HG02763 (cell line): ENCODE measurements around the gene OR13D1.
A peak's percentile ranks its signal among the peaks of the same experiment; 100 is the strongest.
"Not testable (repeated sequence)": the region's sequence is repeated elsewhere in the genome, so short reads cannot be mapped to it uniquely, and the experiment has no call there.

Experiments
- ATAC-seq: cut with Tn5 transposase; IDR thresholded peaks from one replicate; pipeline ENCODE4 v1.9.1; 2021; ENCODE audit warnings: mild to moderate bottlenecking, moderate library complexity; ENCODE audit not compliant: unreplicated experiment

OR13D1 gene

GRCh38 chr9:104694218-104694617, at the start of gene OR13D1:
OR13D1 (plus strand) TSS chr9:104694518; CDS start chr9:104694518, 0 bp downstream.
- no peak for ATAC-seq

GRCh38 chr9:104658496-104659195, 35.7 kb upstream of the OR13D1 start:
- no peak for ATAC-seq

GRCh38 chr9:104675611-104676010, 18.7 kb upstream of the OR13D1 start:
- no peak for ATAC-seq

- peak; percentile 64 for ATAC-seq
These were observed 11.7 kb upstream of the OR13D1 start for GRCh38 chr9:104682642-104683041.

GRCh38 chr9:104686081-104686480, 8.2 kb upstream of the OR13D1 start:
- no peak for ATAC-seq

- ATAC-seq, result no peak
These were observed 6.0 kb downstream of the OR13D1 start for GRCh38 chr9:104700306-104700705.

GRCh38 chr9:104708737-104709136, 14.4 kb downstream of the OR13D1 start:
- ATAC-seq, result not testable (repeated sequence)

- ATAC-seq, result no peak
These were observed 17.3 kb downstream of the OR13D1 start for GRCh38 chr9:104711604-104712003.

GRCh38 chr9:104725014-104725413, 30.7 kb downstream of the OR13D1 start:
- no peak for ATAC-seq

GRCh38 chr9:104738452-104738851, 44.1 kb downstream of the OR13D1 start:
- no peak for ATAC-seq

- ATAC-seq, result no peak
These were observed 46.3 kb downstream of the OR13D1 start for GRCh38 chr9:104740621-104741020.

- ATAC-seq, result peak; percentile 29
These were observed 49.2 kb downstream of the OR13D1 start for GRCh38 chr9:104743376-104743985.
